T follicular helper cell (primary cell): ENCODE data around the gene MBOAT1.

Experiments
- DNase-seq: peaks from one replicate; pipeline ENCODE4 v3.0.0-alpha.2; 2020; ENCODE audit warnings: low read depth

MBOAT1 gene

GRCh38 chr6:20102397-20103073, 109.7 kb downstream of the MBOAT1 start:
- no peak for DNase-seq

DNA sequence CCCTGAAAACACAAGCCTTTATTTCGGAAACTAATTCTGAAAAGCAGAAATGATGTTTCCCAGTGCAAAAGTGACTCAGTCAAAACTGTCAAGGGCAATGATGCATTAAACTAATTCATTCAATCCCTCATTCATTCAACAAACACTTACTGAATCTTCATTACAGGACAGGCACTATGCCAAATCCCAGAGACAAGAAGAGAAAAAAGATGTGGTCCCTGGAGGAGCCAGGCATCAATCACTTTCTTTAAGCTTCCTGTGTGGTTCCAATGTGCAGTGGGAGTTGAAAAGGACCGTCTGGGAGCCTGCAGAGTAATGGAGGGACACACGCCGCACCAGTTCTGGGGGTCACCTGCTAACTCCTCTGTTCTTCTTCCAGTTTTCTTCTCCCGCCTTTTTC, 113.1 kb downstream of the MBOAT1 start:
- DNase-seq: no peak

- no peak for DNase-seq
These were observed 113.9 kb downstream of the MBOAT1 start for GRCh38 chr6:20098267-20098876.

DNA sequence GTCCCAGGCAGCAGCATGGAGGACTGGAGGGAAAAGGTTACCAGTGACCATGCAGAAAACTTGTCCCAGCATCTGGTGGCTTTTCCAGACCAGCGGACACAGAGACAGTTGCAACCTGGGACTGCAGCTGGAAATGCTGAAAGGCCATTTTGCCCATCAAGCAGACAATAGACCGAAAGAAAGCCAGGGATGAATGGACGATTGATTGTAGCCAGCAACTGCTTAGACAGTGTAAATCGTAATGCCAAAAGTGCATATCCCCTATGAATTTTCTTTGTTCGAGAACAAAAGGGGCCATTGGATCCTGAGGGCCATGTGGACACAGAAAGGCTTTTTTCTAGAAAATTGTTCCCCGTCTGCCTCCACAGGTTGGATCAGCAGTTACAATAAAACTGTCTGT, 115.7 kb downstream of the MBOAT1 start:
- DNase-seq: no peak

DNA sequence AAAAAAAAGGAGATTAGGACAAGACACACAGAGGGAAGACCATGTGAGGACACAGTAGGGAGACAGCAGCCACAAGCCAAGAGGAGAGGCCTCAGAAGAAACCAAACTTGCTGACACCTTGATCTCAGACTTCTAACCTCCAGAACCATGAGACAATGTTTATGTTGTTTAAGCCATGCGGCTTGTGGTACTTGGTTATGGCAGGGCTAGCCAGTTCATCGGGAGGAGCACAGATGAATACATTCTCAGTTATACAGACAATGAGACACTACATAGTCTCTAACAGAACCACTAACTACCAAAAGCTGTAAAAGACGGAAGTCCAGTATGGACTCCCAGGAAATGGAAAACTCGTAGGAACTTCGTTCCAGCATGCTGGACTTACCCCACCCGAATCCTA, 116.8 kb downstream of the MBOAT1 start:
- DNase-seq: no peak

DNA sequence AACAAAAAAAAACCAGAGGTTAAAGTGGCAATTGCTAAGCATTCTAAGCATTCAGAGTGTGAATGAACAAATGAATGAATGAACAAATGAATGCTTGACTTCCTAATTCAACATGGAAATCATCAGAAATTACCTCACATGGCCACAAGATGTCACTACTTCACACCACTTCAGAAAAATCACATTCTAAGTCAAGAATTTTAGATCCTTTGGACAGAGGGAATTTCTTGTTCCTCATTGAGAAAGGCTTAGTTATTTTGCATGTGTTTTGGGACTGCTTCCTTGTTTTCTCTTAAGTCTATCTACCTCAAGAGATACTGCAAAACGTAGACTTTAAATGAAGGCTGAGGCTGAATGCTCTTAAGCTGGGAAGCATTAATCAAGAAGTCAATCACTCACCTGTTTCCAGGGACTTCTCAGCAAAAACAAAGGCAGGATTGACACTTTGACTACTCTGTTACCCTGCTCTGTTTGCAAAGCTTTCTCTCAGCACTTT, 120.2 kb downstream of the MBOAT1 start:
- DNase-seq: no peak

GRCh38 chr6:20086992-20087391, 125.3 kb downstream of the MBOAT1 start:
- no peak for DNase-seq

DNA sequence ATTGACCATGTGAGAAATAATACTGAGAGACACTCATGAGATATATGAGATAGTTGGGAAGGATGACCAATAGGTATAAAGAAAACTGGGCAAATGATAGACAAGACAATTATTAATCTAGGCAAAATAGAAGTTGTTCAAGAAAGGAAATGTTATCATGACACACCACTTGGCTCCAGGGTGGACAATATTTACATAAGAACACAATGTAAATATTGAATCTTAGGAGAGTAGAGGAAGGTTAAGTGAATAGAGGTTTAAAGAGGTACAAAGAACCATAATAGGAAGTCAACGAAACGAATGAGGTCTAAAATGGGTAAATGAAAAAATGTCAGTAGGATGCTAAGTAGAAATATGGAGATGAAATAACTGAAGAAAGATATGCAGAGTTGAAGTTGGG, 126.5 kb downstream of the MBOAT1 start:
- DNase-seq: no peak

GRCh38 chr6:20084411-20084810, 127.9 kb downstream of the MBOAT1 start:
- DNase-seq: no peak

- no peak for DNase-seq
These were observed 140.3 kb downstream of the MBOAT1 start for GRCh38 chr6:20071998-20072397.

GRCh38 chr6:20070047-20070446, 142.2 kb downstream of the MBOAT1 start:
- DNase-seq: no peak

DNA sequence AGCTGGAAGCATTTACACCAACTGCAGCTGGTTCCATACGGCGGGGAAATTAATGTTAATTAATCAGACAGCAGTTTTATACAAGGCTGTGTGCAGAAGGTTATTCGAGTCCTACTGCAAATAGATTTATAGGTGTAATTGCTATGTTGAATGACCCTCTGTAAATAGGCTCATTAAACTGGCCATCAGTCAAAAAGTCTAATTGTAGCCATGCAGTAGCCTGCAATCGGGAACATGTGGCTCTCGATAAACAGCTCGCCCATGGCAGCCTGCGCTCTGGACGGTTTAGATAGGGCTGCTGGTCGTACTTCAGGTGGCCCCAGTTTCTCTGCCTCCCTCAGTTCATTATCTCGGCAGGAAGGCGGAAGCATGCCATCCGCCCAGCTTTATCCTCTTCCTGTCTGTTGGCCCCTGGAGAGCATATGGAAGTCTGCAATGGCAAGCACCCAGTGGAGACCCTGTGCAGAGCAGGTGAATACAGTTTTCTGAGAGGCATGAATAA, 143.2 kb downstream of the MBOAT1 start:
- no peak for DNase-seq

GRCh38 chr6:20068421-20068988, 143.8 kb downstream of the MBOAT1 start:
- DNase-seq: no peak

DNA sequence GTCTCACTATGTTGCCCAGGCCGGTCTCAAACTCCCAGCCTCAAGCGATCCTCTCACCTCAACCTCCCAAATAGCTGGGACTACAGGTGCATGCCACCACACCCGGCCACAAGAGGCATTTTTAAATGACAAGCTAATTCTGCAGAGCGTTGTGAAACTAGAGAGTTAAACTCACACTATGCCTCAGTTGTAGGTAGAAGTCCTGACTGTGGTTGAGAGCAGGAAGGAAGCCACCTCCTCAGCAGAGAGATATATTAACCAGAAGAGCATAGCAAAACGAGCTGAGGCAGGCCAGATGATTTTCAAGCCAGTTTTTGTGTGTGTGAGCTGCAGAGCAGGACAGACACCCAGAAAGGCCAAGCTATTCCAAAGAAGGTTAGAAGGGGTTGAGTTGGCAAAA, 150.3 kb downstream of the MBOAT1 start:
- DNase-seq: no peak

- DNase-seq: no peak
These were observed 152.0 kb downstream of the MBOAT1 start for GRCh38 chr6:20060252-20060651.

DNA sequence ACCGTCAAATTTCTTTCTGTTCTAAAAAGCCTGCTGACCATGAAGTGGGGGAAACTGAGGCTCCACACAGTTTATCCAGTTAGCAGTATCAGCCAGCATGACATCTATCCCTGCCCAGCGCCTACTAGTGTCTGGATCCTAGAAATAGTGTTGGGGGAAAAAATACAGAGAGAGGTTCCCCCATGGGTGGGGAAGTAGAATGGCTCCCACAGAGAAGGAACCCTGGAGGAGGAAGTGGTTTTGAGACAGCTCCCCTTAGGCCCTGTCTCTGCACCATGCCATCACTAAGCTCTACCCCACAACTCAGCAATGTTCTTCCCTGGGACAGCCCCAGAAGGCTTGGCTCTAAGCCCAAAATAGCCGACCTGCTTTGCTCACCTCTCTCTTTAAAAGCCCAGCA, 153.4 kb downstream of the MBOAT1 start:
- no peak for DNase-seq

GRCh38 chr6:20058121-20058905, 154.0 kb downstream of the MBOAT1 start:
- DNase-seq: no peak

- no peak for DNase-seq
These were observed 155.8 kb downstream of the MBOAT1 start for GRCh38 chr6:20056350-20056992.

GRCh38 chr6:20055916-20056315, 156.4 kb downstream of the MBOAT1 start:
- no peak for DNase-seq
